OCI-LY1 (cell line): Measurements from ENCODE around the gene C6orf62.

ENCODE experiments used
- CTCF ChIP-seq: fragments of 200-600 bp; sonication (generic), shearing (Covaris generic); IDR thresholded peaks from 2 replicates; pipeline ENCODE4 v1.5.1; 2017; ENCODE audit warnings: mild to moderate bottlenecking, antibody characterized with exemption, low read length, moderate library complexity, mixed read lengths
- EZH2 ChIP-seq: fragments of 200-600 bp; sonication (generic), shearing (Covaris generic); IDR thresholded peaks from 2 replicates; pipeline ENCODE4 v1.8.0; 2017; ENCODE audit warnings: borderline replicate concordance, mixed run types, mild to moderate bottlenecking, antibody characterized with exemption, low read length, moderate library complexity, mixed read lengths

- TF ChIP-seq EZH2 (no peak), CTCF (no peak)
Observed at GRCh38 chr6:24655215-24655614, 63.7 kb downstream of the C6orf62 start.
